ENCODE results near the gene KLHL11. TPM values are rescaled to one million over a fixed set of nuclear protein-coding genes. Genes with fewer than 3 reads are reported as not detected.

Gene KLHL11
- polyA plus RNA-seq, 1 donor (not counting 4 experiments of a cell fraction or from before 2014, with no cell fraction given) = 5.2 TPM

DNA sequence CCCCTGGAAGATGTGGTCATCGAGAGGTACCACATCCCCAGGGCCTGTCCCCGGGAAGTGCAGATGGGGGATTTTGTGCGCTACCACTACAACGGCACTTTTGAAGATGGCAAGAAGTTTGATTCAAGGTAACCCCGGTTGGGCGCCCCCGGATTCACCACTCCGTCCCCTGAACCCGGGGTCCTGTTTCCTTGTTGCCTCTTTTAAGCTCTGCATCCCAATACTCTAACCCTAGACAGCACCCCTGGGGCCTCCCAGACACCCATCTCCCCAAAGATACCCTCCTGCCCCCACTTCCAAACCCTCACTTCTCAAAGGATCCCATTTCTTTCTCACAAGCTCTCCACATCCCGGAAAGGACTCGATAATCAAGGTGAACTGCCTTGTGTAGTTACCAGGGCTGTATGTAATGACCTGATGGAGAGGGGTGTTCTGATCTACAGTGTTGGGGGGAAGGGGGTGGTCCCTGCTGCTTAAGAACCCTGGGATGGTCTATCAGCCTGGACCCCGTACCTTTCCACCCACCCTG is 52.0 kb downstream of the KLHL11 start:
- no peak overlapping the region for H2AFZ ChIP-seq (ENCODE audit: control insufficient read depth, low read length)
- DNase-seq (ENCODE audit: low read depth, low spot score) = no peak
- H4K20me1 ChIP-seq (ENCODE audit: control insufficient read depth, extremely low read depth, insufficient read depth, low read length) = no peaks in the 10 kb centered on the region

DNA sequence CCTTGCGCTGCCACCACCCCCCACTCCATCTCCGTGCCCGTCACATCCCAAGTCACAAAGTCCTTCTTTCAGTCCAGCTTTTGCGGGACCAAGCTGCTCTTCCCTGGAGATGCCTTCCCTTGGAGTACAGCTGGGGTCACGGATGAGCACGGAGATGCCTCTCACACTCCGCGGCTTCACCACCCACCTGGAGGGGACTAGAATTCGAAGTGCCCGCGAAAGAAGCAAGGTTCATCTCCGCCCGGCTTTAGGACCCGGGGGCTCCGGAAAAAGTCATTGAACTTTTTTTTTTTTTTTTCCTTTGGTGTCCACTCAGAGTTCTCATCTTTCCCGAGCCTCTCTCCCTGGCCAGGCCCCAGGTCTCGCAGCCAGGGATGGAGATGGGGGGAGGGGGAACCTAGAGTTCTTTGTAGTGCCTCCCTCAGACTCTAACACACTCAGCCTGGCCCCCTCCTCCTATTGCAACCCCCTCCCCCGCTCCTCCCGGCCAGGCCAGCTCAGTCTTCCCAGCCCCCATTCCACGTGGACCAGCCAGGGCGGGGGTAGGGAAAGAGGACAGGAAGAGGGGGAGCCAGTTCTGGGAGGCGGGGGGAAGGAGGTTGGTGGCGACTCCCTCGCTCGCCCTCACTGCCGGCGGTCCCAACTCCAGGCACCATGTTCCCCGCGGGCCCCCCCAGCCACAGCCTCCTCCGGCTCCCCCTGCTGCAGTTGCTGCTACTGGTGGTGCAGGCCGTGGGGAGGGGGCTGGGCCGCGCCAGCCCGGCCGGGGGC is 52.7 kb downstream of the KLHL11 start, which contains the start of gene FKBP10:
FKBP10 (plus strand) TSS at position 624 of the 771 bp plus-strand sequence; CDS start at position 655, 31 bp downstream.
- Histone ChIP-seq H3K79me2 (ENCODE audit: control insufficient read depth, insufficient read depth, low read length) (no peaks in the 10 kb centered on the region), H4K20me1 (ENCODE audit: control insufficient read depth, extremely low read depth, insufficient read depth, low read length) (no peaks in the 10 kb centered on the region)

More for the DNA sequence above, 52.0 kb downstream of the KLHL11 start:
- no peak overlapping the region for H3K27ac ChIP-seq (ENCODE audit: control insufficient read depth, insufficient read depth, low read length)
- H3K36me3 ChIP-seq (ENCODE audit: control insufficient read depth in 2 of 2, extremely low read depth in 1 of 2, insufficient read depth in 2 of 2, low read length in 2 of 2) = no peaks in the 10 kb centered on the region
- H3K4me2 ChIP-seq (ENCODE audit: control insufficient read depth, extremely low read depth, insufficient read depth, low read depth, low read length) = no peak overlapping the region
- dilution Hi-C loops (cut with MboI; ENCODE audit: extremely low pct_ligation_motif_present, low sequenced_read_pairs) = no loop called here
- H3K27me3 ChIP-seq (ENCODE audit: control insufficient read depth, extremely low read depth, insufficient read depth, low read length) = peaks cover 16% of the 10 kb centered on the region
- H3K4me3 ChIP-seq (ENCODE audit: control insufficient read depth in 2 of 3, extremely low read depth in 1 of 3, insufficient read depth in 2 of 3, low read depth in 1 of 3, low read length in 3 of 3) = no peak overlapping the region
- TF ChIP-seq, protein P1, sequence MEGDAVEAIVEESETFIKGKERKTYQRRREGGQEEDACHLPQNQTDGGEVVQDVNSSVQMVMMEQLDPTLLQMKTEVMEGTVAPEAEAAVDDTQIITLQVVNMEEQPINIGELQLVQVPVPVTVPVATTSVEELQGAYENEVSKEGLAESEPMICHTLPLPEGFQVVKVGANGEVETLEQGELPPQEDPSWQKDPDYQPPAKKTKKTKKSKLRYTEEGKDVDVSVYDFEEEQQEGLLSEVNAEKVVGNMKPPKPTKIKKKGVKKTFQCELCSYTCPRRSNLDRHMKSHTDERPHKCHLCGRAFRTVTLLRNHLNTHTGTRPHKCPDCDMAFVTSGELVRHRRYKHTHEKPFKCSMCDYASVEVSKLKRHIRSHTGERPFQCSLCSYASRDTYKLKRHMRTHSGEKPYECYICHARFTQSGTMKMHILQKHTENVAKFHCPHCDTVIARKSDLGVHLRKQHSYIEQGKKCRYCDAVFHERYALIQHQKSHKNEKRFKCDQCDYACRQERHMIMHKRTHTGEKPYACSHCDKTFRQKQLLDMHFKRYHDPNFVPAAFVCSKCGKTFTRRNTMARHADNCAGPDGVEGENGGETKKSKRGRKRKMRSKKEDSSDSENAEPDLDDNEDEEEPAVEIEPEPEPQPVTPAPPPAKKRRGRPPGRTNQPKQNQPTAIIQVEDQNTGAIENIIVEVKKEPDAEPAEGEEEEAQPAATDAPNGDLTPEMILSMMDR (optimal IDR thresholded peaks at IDR 0.05 in 1 of 3, IDR thresholded peaks at IDR 0.05 in 1 of 3, conservative IDR thresholded peaks at IDR 0.05 in 1 of 3; ENCODE audit: extremely low read depth in 1 of 3, insufficient read depth in 2 of 3, low read length in 3 of 3) = no peak
- peak; percentile 33 for TF ChIP-seq EZH2 (IDR thresholded peaks at IDR 0.05; ENCODE audit: low read length)
- H3K9ac ChIP-seq (ENCODE audit: control insufficient read depth, extremely low read depth, insufficient read depth, low read length) = no peak overlapping the region
- no peaks in the 10 kb centered on the region for H3K9me3 ChIP-seq (ENCODE audit: control insufficient read depth, low read depth, low read length)
- no peak for FAIRE-seq
- H3K4me1 ChIP-seq (ENCODE audit: control insufficient read depth, extremely low read depth, insufficient read depth, low read length) = peaks cover 8% of the 10 kb centered on the region
- H3K79me2 ChIP-seq (ENCODE audit: control insufficient read depth, insufficient read depth, low read length) = no peaks in the 10 kb centered on the region
- H3K9me1 ChIP-seq (ENCODE audit: control insufficient read depth, extremely low read depth, insufficient read depth, low read length) = no peaks in the 10 kb centered on the region

More for the DNA sequence above, 52.7 kb downstream of the KLHL11 start, which contains the start of gene FKBP10:
- Histone ChIP-seq H3K9ac (ENCODE audit: control insufficient read depth, extremely low read depth, insufficient read depth, low read length) (peak within 1 kb of the TSS; percentile 69), H3K4me3 (ENCODE audit: control insufficient read depth in 2 of 3, extremely low read depth in 1 of 3, insufficient read depth in 2 of 3, low read depth in 1 of 3, low read length in 3 of 3) (peak within 1 kb of the TSS; percentile 43 to 75 (median 63)), H3K27me3 (ENCODE audit: control insufficient read depth, extremely low read depth, insufficient read depth, low read length) (peaks cover 16% of the 10 kb centered on the region), H3K9me1 (ENCODE audit: control insufficient read depth, extremely low read depth, insufficient read depth, low read length) (no peaks in the 10 kb centered on the region), H3K27ac (ENCODE audit: control insufficient read depth, insufficient read depth, low read length) (no peak within 1 kb of the TSS), H2AFZ (ENCODE audit: control insufficient read depth, low read length) (peak within 1 kb of the TSS; percentile 71), H3K36me3 (ENCODE audit: control insufficient read depth in 2 of 2, extremely low read depth in 1 of 2, insufficient read depth in 2 of 2, low read length in 2 of 2) (peaks cover 0 to 2% of the 10 kb centered on the region in 2 experiments), H3K4me1 (ENCODE audit: control insufficient read depth, extremely low read depth, insufficient read depth, low read length) (peaks cover 8% of the 10 kb centered on the region), H3K9me3 (ENCODE audit: control insufficient read depth, low read depth, low read length) (no peaks in the 10 kb centered on the region), H3K4me2 (ENCODE audit: control insufficient read depth, extremely low read depth, insufficient read depth, low read depth, low read length) (peak within 1 kb of the TSS; percentile 80)
- dilution Hi-C loops (cut with MboI; ENCODE audit: extremely low pct_ligation_motif_present, low sequenced_read_pairs) = no loop called here
- TF ChIP-seq EZH2 (IDR thresholded peaks at IDR 0.05; ENCODE audit: low read length) = no peak
- TF ChIP-seq, protein P1 (optimal IDR thresholded peaks at IDR 0.05 in 1 of 3, IDR thresholded peaks at IDR 0.05 in 1 of 3, conservative IDR thresholded peaks at IDR 0.05 in 1 of 3; ENCODE audit: extremely low read depth in 1 of 3, insufficient read depth in 2 of 3, low read length in 3 of 3) = no peak
- no peak for DNase-seq (ENCODE audit: low read depth, low spot score)
- FAIRE-seq = no peak

Data from keratinocyte (primary cell).